ENCODE data around the gene ZC3H7A. TPM values are rescaled to one million over a fixed set of nuclear protein-coding genes. Genes with fewer than 3 reads are reported as not detected.

The ZC3H7A gene
- total RNA-seq, 1 experiment from 2014 or later = 14.2 TPM

- no peak for DNase-seq (ENCODE audit: low spot score)
These were observed 15.9 kb downstream of the ZC3H7A start for GRCh38 chr16:11780991-11781680.

- DNase-seq (ENCODE audit: low spot score) = no peak
These were observed 18.0 kb downstream of the ZC3H7A start for GRCh38 chr16:11779074-11779473.

GRCh38 chr16:11774065-11774626 is 22.9 kb downstream of the ZC3H7A start:
- no peak for DNase-seq (ENCODE audit: low spot score)

- no peak for DNase-seq (ENCODE audit: low spot score)
These were observed 28.2 kb downstream of the ZC3H7A start for GRCh38 chr16:11768849-11769248.

- DNase-seq (ENCODE audit: low spot score) = no peak
These were observed 34.6 kb downstream of the ZC3H7A start for GRCh38 chr16:11762431-11762830.

- no peak for DNase-seq (ENCODE audit: low spot score)
These were observed 37.1 kb downstream of the ZC3H7A start for GRCh38 chr16:11759997-11760396.

GRCh38 chr16:11759163-11759834 is 37.8 kb downstream of the ZC3H7A start:
- peak; percentile 49 for DNase-seq (ENCODE audit: low spot score)

- peak; percentile 88 for DNase-seq (ENCODE audit: low spot score)
These were observed 39.1 kb downstream of the ZC3H7A start for GRCh38 chr16:11757671-11758545.

- DNase-seq (ENCODE audit: low spot score) = no peak
These were observed 40.8 kb downstream of the ZC3H7A start for GRCh38 chr16:11756248-11756647.

- no peak for DNase-seq (ENCODE audit: low spot score)
These were observed 41.9 kb downstream of the ZC3H7A start for GRCh38 chr16:11755022-11755760.

- no peak for DNase-seq (ENCODE audit: low spot score)
These were observed 44.2 kb downstream of the ZC3H7A start for GRCh38 chr16:11752856-11753255.

GRCh38 chr16:11750056-11750455 is 47.0 kb downstream of the ZC3H7A start:
- DNase-seq (ENCODE audit: low spot score) = no peak

GRCh38 chr16:11748404-11749254 is 48.4 kb downstream of the ZC3H7A start:
- DNase-seq (ENCODE audit: low spot score) = peak; percentile 47

- DNase-seq (ENCODE audit: low spot score) = no peak
These were observed 49.1 kb downstream of the ZC3H7A start for GRCh38 chr16:11747949-11748403.

GRCh38 chr16:11744075-11744470 is 53.0 kb downstream of the ZC3H7A start:
- DNase-seq (ENCODE audit: low spot score) = no peak

GRCh38 chr16:11743308-11744074 is 53.6 kb downstream of the ZC3H7A start:
- DNase-seq (ENCODE audit: low spot score) = peak; percentile 30

GRCh38 chr16:11742536-11743307 is 54.3 kb downstream of the ZC3H7A start, which contains the start of gene TXNDC11:
Gene TXNDC11, minus strand, starts transcription at chr16:11742857. Its CDS starts 127 bp downstream, at chr16:11742730.
- peak; percentile 96 for DNase-seq (ENCODE audit: low spot score)

- peak; percentile 56 for DNase-seq (ENCODE audit: low spot score)
These were observed 54.9 kb downstream of the ZC3H7A start for GRCh38 chr16:11742093-11742535.

Measured in HT-29 (cell line).